IPS-11a (cell line): ENCODE measurements around the gene GPA33.
"Not testable (repeated sequence)": the region's sequence is repeated elsewhere in the genome, so short reads cannot be mapped to it uniquely, and the experiment has no call there.

Experiments used
- H3K4me3 ChIP-seq: one replicate; pipeline ENCODE4 v1.5.1; 2013; ENCODE audit warnings: low read depth, low read length, control low read depth

GPA33 gene

DNA sequence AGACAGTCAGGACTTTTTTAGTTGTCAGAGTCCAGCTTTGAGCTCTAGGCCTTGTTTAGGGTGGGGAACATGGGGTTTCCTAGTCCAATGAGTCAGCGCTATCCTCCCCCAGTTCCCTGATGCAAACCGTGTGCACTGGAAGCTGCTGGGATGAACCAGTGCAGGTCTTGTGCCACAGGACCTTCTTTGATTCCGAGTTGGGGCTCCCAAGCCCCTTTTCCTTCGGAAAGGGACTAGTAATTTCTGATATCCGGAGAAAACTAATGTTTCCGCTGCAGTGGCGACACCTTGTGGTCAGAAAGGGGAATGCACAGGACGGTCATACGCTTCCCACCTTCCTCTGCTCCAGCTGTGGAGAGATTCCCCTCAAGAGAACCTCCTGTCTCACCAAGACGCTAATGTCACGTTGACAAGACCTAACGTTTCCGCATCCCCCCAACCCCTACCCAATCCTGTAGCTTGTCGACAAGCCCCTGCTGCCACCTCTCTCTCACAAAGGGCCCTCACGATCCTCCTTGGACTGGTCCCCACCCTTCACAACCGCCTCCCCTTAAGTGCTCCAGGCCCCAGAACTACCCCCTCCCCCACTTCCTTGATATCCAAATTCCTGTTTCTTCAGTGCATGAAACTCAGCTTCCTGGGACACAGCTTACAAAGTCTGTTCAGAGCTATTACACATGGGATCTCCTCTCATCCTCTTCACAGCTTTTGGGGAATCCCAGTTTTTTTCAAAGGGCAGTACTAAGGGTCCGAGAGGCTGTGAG lies 30.9 kb downstream of the GPA33 start:
- H3K4me3 ChIP-seq, result no peak overlapping the region

DNA sequence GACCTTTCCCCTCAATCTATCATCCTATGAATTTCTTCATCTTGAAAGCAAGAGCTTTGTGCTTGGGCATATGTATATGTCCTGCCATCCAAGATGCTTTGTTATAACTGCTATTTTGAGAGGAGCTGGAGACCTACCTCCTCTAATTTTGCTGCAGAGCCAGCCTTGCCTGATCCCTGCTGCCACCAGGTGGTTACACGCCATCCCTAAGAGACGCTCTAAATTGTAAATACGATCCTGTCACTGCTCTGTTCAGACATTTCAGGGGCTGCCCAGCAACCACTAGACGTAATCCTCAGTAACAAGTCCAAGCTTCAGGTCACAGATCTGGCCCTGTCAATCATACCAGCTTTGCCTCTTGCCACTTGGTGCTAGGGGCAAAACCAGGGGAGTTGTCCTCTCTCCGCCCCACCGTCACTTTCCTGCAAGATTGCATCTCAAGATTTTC lies 32.9 kb downstream of the GPA33 start:
- no peak overlapping the region for H3K4me3 ChIP-seq

GRCh38 chr1:167056529-167057231 lies 33.5 kb downstream of the GPA33 start:
- H3K4me3 ChIP-seq, result no peak overlapping the region

DNA sequence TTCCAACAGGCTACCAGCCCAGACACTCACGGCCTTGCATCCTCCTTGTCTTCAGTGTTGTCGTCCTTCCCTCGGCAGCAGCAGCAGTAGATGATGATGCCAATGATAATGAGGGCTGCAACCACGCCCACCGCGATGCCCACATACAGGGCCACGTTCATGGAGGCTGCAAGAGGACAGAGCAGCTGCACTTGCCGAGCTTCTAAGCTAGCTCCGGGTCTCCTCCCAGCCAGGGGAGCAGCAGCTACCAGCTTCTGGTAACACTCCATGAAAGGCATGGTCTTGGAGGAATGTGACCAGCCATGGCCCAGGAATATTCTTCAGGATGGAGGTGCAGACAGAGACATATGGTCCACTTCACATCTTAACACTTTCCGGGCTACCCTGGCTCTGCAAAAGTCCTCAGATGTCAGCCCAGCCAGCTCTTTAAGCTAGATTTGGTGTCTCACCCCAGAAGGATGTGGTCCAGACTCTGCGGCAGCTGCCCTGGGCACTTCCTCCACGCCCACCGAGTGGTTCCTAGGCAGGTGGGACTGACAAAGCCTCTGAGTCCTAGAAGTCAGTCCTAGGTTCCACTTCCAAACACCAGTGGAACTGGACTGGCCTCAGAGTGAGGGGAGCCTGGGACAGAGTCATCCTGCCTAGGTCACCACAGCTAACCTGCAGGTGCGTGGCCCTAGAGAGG lies 35.1 kb downstream of the GPA33 start:
- H3K4me3 ChIP-seq, result no peak overlapping the region

GRCh38 chr1:167054531-167054930 lies 35.6 kb downstream of the GPA33 start:
- no peak overlapping the region for H3K4me3 ChIP-seq

GRCh38 chr1:167052389-167052788 lies 37.8 kb downstream of the GPA33 start:
- H3K4me3 ChIP-seq, result no peak overlapping the region

DNA sequence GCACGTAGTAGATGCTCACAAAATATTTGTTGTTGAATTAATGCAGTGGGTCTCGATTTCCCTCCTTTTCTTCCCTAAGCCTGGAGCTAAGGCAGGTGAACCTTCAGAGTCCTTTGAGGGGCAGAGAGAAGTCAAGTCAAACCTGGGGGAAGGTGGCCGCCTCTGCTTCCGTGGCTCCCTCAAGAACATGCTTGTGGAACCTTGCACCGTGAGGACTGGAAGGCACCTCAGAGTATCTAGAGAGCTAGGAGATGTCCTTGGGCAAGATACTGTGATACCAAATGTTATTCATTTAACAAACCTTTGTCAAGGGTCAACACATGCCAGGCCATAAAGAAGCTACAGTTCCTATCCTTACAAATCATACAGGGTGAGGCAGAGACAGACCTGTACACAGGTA lies 38.3 kb downstream of the GPA33 start:
- H3K4me3 ChIP-seq, result no peak overlapping the region

GRCh38 chr1:167043752-167044488 lies 46.3 kb downstream of the GPA33 start:
- no peak overlapping the region for H3K4me3 ChIP-seq

- no peak overlapping the region for H3K4me3 ChIP-seq
Measured at GRCh38 chr1:167033646-167034045, 56.5 kb downstream of the GPA33 start.

DNA sequence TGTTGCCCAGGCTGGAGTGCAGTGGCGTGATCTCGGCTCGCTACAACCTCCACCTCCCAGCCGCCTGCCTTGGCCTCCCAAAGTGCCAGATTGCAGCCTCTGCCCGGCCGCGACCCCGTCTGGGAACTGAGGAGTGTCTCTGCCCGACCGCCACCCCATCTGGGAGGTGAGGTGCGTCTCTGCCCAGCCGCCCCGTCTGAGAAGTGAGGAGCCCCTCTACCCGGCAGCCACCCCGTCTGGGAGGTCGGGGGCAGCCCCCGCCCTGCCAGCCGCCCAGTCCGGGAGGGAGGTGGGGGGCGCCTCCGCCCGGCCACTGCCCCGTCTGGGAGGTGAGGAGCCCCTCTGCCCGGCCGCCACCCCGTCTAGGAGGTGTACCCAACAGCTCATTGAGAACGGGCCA lies 60.6 kb downstream of the GPA33 start:
- not testable (repeated sequence) for H3K4me3 ChIP-seq

- H3K4me3 ChIP-seq, result no peak overlapping the region
Measured at GRCh38 chr1:167022384-167022783, 67.8 kb downstream of the GPA33 start.

- H3K4me3 ChIP-seq, result no peak overlapping the region
Measured at GRCh38 chr1:167016100-167016750, 74.0 kb downstream of the GPA33 start.

DNA sequence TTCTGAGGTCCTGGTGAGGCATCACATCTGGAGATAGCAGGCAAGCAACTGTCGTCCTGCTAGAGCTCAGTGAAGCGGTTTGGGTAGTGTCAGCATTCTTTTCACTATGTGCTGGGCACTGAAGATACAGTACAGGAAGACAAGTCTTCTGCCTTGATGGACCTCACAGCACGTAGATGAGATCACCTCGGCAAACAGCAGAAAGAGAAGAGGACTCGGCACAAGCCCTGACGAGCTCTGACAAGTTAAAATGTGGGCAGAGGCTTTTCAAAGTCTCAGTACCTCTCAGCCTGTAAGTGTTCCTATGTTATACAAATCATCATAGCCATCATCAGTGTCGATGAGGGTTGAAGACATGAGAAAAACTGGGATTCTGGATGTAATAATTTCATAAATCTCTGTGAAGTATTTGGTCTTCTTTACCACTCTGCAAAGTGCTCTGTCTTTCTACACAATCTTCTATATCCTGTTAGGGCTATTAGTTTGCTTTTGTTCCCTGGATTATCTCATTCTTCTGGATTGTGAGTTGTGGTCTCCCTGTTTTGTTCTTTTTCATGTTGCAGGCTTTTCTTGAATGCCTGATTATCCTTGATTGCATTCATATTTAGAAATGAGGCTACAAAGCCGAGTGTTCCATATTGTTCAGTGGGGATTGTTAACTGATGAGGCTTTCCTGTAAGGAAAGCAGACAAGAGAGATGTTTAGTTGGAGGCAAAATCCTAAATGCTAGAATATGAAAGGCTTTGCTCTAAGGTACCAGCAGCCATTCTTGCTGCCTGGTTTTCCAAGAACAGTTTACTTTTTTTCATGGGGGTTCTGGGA lies 76.9 kb downstream of the GPA33 start:
- no peak overlapping the region for H3K4me3 ChIP-seq

GRCh38 chr1:167012570-167012969 lies 77.6 kb downstream of the GPA33 start:
- H3K4me3 ChIP-seq, result no peak overlapping the region

DNA sequence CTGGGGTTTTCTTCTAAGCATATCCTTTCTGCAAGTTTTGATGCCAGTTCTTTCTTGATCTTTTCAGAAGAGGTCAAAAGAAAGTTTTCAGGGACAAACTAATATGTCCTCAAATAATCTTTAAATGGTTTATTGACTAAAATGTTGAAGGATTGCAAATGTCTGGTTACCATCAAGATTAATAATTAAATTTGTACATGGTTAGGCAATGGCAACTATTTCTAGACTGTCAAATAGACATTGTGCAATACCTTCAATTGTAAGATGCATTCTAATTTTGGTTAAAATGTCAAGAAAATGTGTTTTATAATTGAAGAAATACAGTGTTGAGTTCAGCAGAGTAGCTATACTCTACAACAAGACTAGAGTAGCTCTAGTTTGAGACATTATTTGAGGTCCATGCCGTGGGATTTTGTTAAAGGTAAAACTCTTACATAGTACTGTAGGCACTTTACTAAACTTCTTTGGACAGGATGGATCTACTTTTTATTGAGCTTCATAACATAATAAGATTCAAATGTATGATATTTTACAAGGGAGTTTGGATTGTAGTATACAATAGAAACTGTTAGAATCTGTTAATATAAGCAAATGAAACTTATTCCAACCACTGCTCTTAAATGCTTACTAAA lies 78.5 kb downstream of the GPA33 start:
- no peak overlapping the region for H3K4me3 ChIP-seq

DNA sequence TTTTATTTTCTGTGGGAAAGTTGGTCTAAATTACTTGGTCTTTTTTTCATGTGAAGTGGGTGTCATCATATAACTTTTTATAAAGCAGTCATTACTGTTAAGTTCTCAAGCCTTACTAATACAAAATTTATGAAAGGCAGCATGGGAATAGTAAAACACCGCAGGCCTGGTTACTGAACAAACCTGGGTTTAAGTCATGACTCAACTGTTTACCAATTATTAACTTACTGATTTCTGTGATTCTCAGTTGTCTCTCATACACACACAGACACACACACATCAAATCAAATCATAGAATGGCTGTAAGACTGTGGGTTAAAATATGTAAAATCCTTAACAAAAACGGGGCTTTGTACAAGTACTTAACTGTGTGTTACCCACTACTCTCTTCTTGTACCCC lies 86.5 kb downstream of the GPA33 start:
- H3K4me3 ChIP-seq, result no peak overlapping the region
